HG02642 (cell line): ENCODE data around the gene ADPRH.

Experiments
- ATAC-seq: cut with Tn5 transposase; IDR thresholded peaks from one replicate; pipeline ENCODE4 v1.9.1; 2021; ENCODE audit warnings: mild to moderate bottlenecking; ENCODE audit not compliant: unreplicated experiment, poor library complexity

The ADPRH gene

DNA sequence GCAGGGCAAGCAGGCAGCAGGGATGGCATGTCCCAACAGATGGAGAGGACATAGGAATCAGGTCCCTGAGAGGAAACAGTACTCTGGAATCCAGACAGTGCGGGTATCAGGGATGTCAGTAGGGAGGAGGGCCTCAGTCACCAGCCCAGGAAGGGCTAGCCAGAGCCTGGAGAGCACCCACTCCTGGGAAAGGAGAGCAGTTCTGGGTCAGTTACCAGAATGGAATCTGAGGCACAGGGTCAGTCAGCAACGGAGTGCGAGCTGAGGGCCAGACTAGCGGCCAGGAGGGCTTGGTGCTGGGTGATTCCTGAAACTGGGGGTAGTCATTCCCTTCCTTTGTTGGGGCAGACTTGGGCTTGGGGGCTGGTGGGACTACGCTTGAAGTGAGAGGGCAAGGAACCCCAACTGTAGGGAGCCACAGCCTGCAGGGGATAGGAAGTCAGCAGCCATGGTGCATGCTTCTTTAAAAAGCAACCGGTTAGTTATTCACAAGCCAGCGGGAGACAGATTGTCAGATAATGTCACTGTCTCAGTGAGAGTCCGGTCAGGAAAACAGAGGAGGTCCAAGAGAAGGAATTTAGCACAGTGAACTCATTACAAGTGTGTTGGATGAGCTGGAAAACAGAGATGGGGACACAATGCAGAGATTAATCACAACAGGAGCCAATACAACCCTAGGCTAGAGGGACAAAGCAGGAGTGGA, 46.3 kb downstream of the ADPRH start:
- no peak for ATAC-seq

DNA sequence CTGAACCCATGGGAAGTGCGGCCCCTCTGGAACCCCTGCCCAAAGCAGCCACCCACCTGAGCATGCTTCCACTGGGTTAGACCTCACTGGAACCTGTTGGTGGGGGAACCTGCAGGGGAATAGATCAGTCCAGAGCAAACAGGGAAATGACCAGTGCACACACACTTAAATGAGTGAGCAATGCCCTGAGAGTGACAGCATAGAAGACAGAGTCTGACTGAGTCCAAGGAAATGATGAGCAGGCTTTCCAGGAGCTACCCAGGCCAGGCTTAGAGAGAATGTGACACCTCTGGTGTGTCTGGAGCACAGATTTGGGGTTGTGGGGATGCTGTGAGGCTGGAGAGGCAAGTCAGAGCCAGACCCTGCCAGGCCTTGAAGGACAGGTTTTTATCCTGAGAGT, 46.9 kb downstream of the ADPRH start:
- ATAC-seq, result no peak

DNA sequence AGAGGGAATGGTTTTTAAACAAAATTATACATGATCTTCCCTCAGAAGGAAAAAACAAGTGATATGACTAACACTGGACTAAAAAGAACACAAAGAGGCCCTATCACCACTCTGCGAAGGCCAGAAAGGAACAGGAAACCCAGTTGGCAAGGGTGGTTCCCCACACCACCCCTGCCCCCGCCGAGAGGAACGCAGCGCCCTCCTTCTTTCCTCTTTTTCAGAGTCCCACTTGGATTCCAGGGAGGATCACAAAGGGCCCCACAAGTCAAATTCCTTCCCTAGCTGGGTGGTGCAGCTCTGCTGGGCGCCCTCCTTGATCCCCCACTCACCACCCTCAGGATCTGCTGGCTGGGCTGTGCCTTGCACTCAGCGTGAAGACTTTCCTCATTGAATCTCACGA, 48.2 kb downstream of the ADPRH start:
- peak; percentile 34 for ATAC-seq

DNA sequence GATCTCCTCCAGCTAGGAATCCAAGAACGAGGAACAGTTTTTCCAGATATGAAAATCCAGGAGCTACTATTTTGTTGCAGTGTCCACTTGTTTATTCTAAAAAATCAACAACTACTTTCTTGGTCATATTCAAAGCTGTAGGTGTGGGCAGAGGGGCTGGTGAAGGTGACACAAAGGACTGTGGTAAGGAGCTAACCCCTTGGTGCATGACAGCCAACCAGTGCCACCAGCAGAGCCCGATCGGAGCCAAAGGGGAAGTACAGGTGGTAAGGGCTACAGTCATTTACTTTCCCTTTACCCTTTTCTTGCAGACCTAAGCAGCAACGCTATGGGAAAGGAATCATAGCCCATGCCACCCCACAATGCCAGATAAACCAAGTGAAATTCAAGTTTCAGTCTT, 49.1 kb downstream of the ADPRH start:
- ATAC-seq, result peak; percentile 69

DNA sequence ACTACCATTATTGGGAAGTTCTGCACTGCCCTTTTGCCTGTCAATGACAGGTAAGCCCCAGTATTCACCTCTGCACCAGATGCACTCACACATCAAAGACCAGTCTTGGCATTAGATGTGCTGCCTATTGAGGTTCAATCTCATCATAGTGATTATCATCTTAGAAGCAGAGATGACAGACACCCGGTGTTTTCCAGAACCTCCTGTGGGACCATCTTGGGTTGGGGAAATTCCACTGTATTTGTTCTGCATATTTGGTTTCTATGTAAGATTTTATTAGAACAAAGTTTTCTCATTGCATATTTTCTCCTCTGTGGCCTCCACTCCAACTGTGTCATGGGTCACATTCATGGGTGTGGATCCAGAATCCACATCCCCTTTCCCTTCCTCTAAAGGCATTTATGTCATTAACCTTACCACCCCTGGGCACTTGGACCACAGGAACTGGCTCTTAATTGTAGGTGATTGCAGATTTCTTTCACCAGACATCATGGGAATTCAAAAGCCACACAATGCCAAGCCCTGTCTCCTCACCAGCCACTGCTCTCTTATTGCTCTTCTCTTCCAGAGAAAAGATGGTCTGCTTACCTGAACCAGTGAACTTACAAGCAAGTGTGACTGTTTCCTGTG, 49.6 kb downstream of the ADPRH start:
- ATAC-seq, result peak; percentile 39

DNA sequence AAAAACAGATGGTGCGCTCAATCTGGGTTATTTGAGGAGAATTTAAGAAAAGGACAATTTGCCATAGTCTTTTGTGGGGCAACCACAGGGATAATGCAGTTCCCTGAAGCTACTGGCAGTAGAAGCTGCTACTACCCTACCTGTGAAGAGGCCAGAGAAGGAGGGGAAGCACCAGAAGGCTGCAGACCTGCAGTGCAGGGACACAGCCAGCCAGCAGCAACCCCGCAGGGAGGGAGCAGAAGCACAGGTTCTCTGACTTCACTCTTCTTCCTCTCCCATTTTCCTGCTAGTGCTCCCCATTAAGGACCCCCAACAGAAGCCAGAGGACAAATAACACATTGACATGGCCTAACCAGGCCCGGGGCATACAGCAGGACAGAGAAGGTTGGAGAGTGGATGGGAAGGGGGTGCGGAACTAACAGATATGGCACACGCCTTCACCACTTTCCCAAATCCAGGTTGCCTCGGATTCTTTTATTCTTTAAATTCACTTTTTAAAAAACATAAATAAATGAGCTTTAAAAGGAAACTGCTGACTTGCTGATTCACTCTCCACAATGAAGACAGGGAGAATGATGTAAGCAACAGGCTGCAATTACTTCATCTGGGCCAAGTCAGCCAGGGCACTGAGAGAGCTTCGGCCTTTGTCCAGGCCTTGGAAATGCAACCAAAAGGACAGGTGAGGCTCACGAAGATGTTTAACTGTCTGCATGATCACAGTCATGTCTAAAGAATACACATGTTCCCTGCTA, 51.0 kb downstream of the ADPRH start:
- no peak for ATAC-seq

DNA sequence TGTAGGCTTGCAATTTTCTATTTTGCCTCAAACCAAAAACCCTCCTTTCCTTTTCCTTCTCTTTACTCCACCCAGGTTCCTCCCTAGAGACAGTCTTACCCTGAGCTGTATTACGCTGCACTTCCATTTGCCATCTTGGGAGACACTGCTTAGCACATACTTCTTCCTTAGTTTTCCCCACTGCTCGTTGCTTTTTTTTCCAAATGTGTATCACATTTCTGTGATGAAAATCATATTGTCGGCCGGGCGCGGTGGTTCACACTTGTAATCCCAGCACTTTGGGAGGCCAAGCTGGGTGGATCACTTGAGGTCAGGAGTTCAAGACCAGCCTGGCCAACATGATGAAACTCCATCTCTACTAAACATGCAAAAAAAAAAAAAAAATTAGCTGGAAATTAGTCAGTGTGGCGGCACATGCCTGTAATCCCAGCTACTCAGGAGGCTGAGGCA, 51.6 kb downstream of the ADPRH start:
- ATAC-seq, result no peak

DNA sequence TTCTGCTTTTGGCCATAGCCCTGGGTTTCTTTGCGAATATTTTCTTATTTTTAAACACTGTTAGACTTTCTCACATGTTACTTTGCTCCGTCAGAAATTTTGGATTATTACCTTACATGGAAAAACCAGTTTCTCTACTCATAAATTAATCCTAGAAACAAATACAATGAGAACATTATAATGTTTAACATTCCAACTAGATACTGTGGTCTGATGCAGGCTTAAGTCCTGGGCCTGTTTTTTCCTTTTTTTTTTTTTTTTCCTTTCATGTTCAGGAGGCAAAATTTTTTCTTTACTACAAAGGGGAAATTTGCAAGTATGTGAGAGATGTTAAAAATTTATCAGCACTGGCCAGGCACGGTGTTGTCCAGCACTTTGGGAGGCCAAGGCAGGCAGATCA, 52.2 kb downstream of the ADPRH start:
- ATAC-seq, result no peak

DNA sequence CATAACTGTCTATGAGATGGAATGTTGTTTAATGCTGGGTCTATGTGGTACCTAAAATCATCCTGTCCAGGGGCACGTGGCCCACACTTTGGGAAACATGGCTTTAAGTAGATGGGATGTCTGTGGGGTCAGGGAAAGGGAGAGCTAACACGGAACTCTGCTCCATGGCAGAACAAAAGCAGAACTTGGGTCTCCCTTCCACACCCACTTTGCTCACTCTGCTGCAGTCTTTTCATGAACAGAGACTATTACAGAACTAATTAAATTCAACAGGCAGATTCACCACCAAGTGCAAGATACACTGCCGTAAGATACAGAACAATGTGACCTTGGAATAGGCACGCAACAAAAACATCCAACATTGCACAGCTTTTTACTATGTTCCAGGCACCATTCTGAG, 52.9 kb downstream of the ADPRH start:
- no peak for ATAC-seq

DNA sequence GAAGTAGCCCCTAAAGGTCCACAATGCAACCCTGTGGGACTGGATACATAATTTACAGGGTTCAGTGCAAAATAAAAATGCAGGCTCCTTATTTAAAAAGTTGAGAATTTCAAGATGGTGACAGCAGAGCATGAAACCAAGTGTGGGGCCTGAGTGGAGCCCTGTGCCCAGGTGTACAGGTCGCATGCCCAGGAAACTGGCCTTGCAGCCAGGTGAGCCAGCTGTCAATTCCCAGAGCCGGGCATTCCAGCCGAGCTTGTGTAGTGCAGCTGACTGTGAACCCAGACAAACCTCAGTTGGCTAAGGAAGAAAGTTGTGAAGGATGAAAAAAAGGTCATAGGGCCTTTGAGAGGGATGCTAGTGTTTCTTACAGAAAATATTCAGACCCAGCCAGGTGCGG, 53.5 kb downstream of the ADPRH start:
- ATAC-seq, result no peak

DNA sequence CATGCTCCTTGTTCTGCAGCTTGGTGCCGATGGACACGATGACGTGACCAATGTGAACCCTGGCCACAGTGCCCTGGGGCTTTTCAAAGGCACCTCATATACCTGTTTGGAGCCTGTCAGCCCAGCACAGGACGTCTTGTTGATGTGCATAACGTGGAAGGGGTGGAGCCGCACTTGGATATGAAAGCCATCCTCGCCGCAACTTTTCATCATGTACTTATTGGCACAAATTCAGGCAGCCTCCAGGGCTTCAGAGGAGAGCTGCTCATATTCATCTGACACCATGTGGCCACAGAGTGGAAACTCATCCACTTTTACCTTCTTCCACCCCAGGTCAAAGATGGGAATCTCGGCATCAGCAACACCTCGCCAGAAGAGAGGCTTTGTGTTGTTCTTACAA, 56.4 kb downstream of the ADPRH start:
- ATAC-seq, result no peak

DNA sequence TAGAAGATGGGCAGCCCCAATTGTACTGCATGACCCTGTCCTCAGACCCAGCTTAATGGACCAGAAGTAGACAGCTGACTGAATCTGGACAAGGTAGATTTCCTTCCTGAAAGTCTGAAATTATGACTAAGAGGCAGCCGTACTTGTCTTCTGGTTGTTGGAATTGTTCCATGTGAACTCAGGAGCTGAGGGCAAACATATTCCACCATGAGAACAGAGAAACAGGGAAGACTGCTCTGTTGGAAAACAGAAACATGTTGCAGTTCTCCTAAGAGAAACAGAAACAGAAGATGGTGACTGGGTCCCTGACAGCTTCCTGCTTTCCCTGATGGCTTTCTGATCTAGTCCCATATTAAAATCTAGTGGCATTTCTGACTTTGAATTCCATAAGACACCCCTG, 57.0 kb downstream of the ADPRH start:
- no peak for ATAC-seq

DNA sequence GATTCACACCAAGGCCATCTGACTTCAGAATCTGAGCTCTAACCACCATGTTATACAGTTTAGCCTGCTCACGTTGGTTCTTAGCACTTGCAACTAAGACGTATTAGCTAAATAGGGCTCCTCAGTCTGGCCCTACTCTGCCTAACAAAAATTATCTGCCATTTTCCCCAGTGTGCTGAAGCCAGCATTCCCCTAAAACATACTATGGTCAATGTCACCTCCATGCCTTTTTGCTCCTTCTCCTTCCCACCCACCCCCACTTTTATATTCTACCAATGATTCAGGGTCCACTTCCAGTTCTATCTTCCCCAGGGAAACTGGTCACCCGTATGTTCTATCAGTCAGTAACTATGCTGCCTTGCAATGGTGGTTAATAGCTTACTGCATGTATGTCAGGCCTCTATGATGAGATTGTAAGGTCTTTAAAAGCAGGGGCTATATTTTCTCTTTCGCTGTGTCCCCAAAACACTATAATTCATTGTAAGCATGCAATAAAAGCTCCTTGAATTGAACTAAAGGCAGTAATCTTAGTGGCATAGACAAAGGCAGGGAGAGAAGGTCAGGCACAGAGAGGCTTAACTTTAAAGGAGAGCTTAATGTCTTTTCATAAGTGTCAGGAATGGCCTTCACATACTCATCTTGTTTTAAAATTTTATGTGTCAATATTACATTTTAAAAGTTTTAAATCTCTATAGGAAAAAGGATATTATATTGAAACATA, 57.8 kb downstream of the ADPRH start:
- no peak for ATAC-seq

DNA sequence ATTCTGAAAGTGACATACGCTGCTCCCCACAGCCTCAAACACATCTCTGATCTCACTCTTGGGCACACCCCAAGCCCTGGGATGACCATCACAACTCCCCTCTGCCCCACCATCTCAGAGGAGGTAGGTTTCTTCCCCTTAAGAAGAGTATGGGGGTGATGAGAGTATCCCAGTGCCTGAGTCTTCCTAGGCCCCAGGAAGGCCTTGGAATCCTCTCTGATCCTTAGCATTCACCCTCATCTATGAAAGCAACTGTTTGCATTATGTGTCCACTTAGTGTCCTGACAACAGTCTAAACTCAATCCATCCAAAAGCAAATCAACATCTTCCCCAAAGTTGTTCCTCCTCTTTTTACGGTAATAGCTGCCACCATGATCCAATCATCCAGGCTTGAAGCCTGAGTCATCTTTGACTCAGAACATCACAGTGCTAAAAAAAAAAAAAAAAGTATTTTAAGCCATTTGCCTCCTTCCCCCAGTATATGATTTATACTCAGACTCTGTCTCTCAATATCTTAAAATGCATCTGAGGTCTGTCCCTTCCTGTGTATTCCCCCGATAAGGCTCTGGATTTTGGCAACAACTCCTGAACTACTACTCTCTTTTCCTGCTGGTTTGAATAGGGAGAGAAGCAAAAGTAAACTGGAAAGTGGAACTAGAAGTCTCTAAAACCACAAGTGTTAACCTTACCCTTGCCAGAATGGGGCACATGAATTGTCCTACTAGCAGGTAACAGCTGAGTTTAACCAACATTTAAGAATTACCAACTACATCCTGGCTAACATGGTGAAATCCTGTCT, 58.6 kb downstream of the ADPRH start:
- ATAC-seq, result peak; percentile 38
